H9 (cell line): ENCODE measurements around the gene CAPNS1. TPM values are rescaled to one million over a fixed set of nuclear protein-coding genes. Genes with fewer than 3 reads are reported as not detected.

Experiments used
- DNase-seq: peaks from one replicate; pipeline ENCODE4 v3.0.0-alpha.2; 2017
- H2AFZ ChIP-seq: one replicate; pipeline ENCODE4 v1.6.1; 2013; ENCODE audit warnings: mild to moderate bottlenecking, low read length, control low read depth, moderate library complexity
- H2AK5ac ChIP-seq: 2 replicates; pipeline ENCODE4 v1.6.1; 2013; ENCODE audit warnings: low read length, control low read depth, mixed read lengths; ENCODE audit not compliant: insufficient read length
- H2BK120ac ChIP-seq: one replicate; pipeline ENCODE4 v1.6.1; 2013; ENCODE audit warnings: low read depth, mild to moderate bottlenecking, low read length, control low read depth, inconsistent platforms; ENCODE audit not compliant: poor library complexity, severe bottlenecking
- H2BK12ac ChIP-seq: 2 replicates; pipeline ENCODE4 v1.6.1; 2013; ENCODE audit warnings: low read length, control low read depth, mixed read lengths, low read depth; ENCODE audit not compliant: insufficient read length
- H2BK15ac ChIP-seq: 2 replicates; pipeline ENCODE4 v1.6.1; 2013; ENCODE audit warnings: low read depth, low read length, control low read depth
- H2BK20ac ChIP-seq: one replicate; pipeline ENCODE4 v1.6.1; 2013; ENCODE audit warnings: low read depth, mild to moderate bottlenecking, low read length, control low read depth, inconsistent platforms; ENCODE audit not compliant: poor library complexity, severe bottlenecking
- H2BK5ac ChIP-seq: 2 replicates; pipeline ENCODE4 v1.6.1; 2013; ENCODE audit warnings: low read length, control low read depth, mixed read lengths; ENCODE audit not compliant: insufficient read length
- H3K14ac ChIP-seq: 2 replicates; pipeline ENCODE4 v1.6.1; 2013; ENCODE audit warnings: low read length, control low read depth; ENCODE audit not compliant: insufficient read depth
- H3K18ac ChIP-seq: 2 replicates; pipeline ENCODE4 v1.6.1; 2013; ENCODE audit warnings: low read depth, mild to moderate bottlenecking, mixed read lengths, low read length, control low read depth; ENCODE audit not compliant: insufficient read length
- H3K23ac ChIP-seq: 2 replicates; pipeline ENCODE4 v1.6.1; 2013; ENCODE audit warnings: low read length, control low read depth, mixed read lengths, low read depth; ENCODE audit not compliant: insufficient read length
- H3K23me2 ChIP-seq: 2 replicates; pipeline ENCODE4 v1.6.1; 2013; ENCODE audit warnings: low read depth, mild to moderate bottlenecking, mixed read lengths, low read length, control low read depth; ENCODE audit not compliant: insufficient read length, poor library complexity, severe bottlenecking
- H3K27ac ChIP-seq: 2 replicates; pipeline ENCODE4 v1.5.1; 2013; ENCODE audit warnings: low read length, control low read depth, mixed read lengths, low read depth; ENCODE audit not compliant: insufficient read length
- H3K27me3 ChIP-seq: 2 replicates; pipeline ENCODE4 v1.6.1; 2013; ENCODE audit warnings: low read length, control low read depth, inconsistent platforms; ENCODE audit not compliant: insufficient read depth
- H3K4ac ChIP-seq: 2 replicates; pipeline ENCODE4 v1.6.1; 2013; ENCODE audit warnings: low read depth, mild to moderate bottlenecking, control low read depth, inconsistent platforms, low read length, moderate library complexity
- H3K4me1 ChIP-seq: 2 replicates; pipeline ENCODE4 v1.6.1; 2013; ENCODE audit warnings: low read length, control low read depth, inconsistent platforms; ENCODE audit not compliant: insufficient read depth
- H3K4me2 ChIP-seq: 2 replicates; pipeline ENCODE4 v1.6.1; 2013; ENCODE audit warnings: low read length, control low read depth, mixed read lengths; ENCODE audit not compliant: insufficient read length, insufficient read depth
- H3K56ac ChIP-seq: 2 replicates; pipeline ENCODE4 v1.6.1; 2013; ENCODE audit warnings: low read depth, mild to moderate bottlenecking, mixed read lengths, low read length, control low read depth; ENCODE audit not compliant: insufficient read length
- H3K79me1 ChIP-seq: 2 replicates; pipeline ENCODE4 v1.6.1; 2013; ENCODE audit warnings: low read depth, mild to moderate bottlenecking, moderate library complexity, low read length, control low read depth, inconsistent platforms; ENCODE audit not compliant: insufficient read depth, poor library complexity, severe bottlenecking
- H3K79me2 ChIP-seq: 2 replicates; pipeline ENCODE4 v1.6.1; 2013; ENCODE audit warnings: low read length, control low read depth, inconsistent platforms; ENCODE audit not compliant: insufficient read depth
- H3K9ac ChIP-seq: 2 replicates; pipeline ENCODE4 v1.6.1; 2013; ENCODE audit warnings: low read length, control low read depth, mixed read lengths; ENCODE audit not compliant: insufficient read length; ENCODE audit errors: extremely low read depth
- H3K9me3 ChIP-seq: one replicate; pipeline ENCODE4 v1.6.1; 2013; ENCODE audit warnings: low read depth, low read length, inconsistent platforms; ENCODE audit not compliant: control insufficient read depth
- H3T11ph ChIP-seq: one replicate; pipeline ENCODE4 v1.6.1; 2013; ENCODE audit warnings: mild to moderate bottlenecking, low read length, control low read depth, inconsistent platforms
- H4K20me1 ChIP-seq: one replicate; pipeline ENCODE4 v1.6.1; 2013; ENCODE audit not compliant: control insufficient read depth, insufficient read length, insufficient read depth
- H4K5ac ChIP-seq: 2 replicates; pipeline ENCODE4 v1.6.1; 2013; ENCODE audit warnings: low read depth, mild to moderate bottlenecking, mixed read lengths, low read length, control low read depth; ENCODE audit not compliant: insufficient read length
- H4K8ac ChIP-seq: replicated peaks from 2 replicates; pipeline ENCODE4 v1.6.1; 2013; ENCODE audit warnings: low read length, control low read depth, mixed read lengths, low read depth; ENCODE audit not compliant: insufficient read length
- H4K91ac ChIP-seq: 2 replicates; pipeline ENCODE4 v1.6.1; 2013; ENCODE audit warnings: low read depth, mild to moderate bottlenecking, moderate library complexity, mixed read lengths, low read length, control low read depth; ENCODE audit not compliant: insufficient read length
- H3K27ac Mint-ChIP-seq, 3 experiments: 2 replicates in 2 of 3; 3 replicates in 1 of 3; pipeline ENCODE4 v1.8.0; 2020 to 2021; ENCODE audit warnings: mixed read lengths in 3 of 3, mild to moderate bottlenecking in 1 of 3, moderate library complexity in 1 of 3
- H3K27me3 Mint-ChIP-seq: 2 replicates; pipeline ENCODE4 v1.8.0; 2021; ENCODE audit warnings: low read depth, mild to moderate bottlenecking, moderate library complexity, mixed read lengths
- H3K36me3 Mint-ChIP-seq, 3 experiments: 2 replicates in 2 of 3; 3 replicates in 1 of 3; pipeline ENCODE4 v1.8.0; 2020 to 2021; ENCODE audit warnings: low read depth in 3 of 3, mixed read lengths in 3 of 3; ENCODE audit not compliant: insufficient read depth in 1 of 3
- H3K4me1 Mint-ChIP-seq, 2 experiments: 2 replicates each; pipeline ENCODE4 v1.8.0; 2020; ENCODE audit warnings: mixed read lengths in 2 of 2
- H3K4me3 Mint-ChIP-seq, 2 experiments: 2 replicates in 1 of 2; 3 replicates in 1 of 2; pipeline ENCODE4 v1.8.0; 2020 to 2021; ENCODE audit warnings: mild to moderate bottlenecking in 2 of 2, mixed read lengths in 2 of 2, moderate library complexity in 1 of 2
- H3K9me3 Mint-ChIP-seq, 2 experiments: 2 replicates in 1 of 2; 3 replicates in 1 of 2; pipeline ENCODE4 v1.8.0; 2020; ENCODE audit warnings: mild to moderate bottlenecking in 2 of 2, mixed read lengths in 2 of 2, moderate library complexity in 1 of 2
- WGBS: extraction: QIAGEN DNeasy Blood & Tissue Kit; methylation state at CpG from one replicate; pipeline ENCODE4 v1.1.7; 2013; ENCODE audit warnings: missing lambda C conversion rate, low lambda C conversion rate, mixed read lengths; ENCODE audit not compliant: insufficient read length; ENCODE audit errors: extremely low coverage; 5-methylcytosine and 5-hydroxymethylcytosine counted together
- total RNA-seq: library from RNA; stranded (reverse); gene quantifications from 2 replicates; pipeline ENCODE4 v1.2.1, GENCODE V29; 2021
- TF ChIP-seq, protein P1 (sequence below): fragments of 200-600 bp; sonication (generic); conservative IDR thresholded peaks from 3 replicates; pipeline ENCODE4 v1.8.0; 2021; ENCODE audit warnings: antibody characterized with exemption, mild to moderate bottlenecking

Gene CAPNS1
- total RNA-seq, 1 experiment from 2014 or later = 399 TPM

DNA sequence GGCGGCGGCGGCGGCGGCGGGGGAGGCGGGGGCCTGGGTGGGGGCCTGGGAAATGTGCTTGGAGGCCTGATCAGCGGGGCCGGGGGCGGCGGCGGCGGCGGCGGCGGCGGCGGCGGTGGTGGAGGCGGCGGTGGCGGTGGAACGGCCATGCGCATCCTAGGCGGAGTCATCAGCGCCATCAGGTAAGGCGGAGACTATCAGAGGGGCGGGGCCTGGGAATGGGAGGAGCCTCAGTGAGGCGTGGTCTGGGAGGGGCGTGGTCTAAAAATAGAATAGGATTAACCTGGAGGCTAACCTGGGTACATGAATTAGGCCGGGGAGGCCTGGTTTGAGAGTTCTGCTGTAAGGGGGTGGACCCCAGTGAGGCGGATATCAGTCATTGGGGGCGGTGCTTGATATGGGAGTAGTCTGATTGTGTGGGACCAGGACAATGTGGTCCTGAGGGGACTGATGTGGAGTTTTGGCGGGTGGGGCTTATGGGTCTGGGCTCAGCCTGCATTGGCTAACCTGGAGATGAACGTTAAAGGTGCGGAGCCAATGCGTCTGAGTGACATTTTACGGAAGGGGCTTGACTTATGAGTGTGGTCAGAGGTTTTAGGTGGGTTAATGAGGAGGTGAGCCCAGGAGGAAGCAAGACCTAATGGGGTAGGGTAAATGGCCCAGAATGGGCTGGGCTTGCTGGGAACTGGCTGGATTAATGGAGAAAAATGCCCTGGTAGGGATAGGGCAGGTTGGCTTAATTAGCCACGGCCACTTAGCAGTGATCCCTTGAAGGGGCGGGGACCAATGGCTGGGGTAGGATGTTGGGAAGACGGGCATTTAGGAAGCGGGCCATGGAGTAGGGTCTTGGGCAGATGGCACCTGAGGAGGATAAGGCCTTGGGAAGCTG lies 1.4 kb downstream of the CAPNS1 start:
- no CpG with 5 or more reads among the region's 42 CpGs for WGBS
- no peak overlapping the region for H2AFZ ChIP-seq
- H3K56ac ChIP-seq = no peak overlapping the region
- peaks cover 28 to 43% (median 42%) of the 10 kb centered on the region in 3 experiments; a peak in 6 of 7 replicates for H3K36me3 Mint-ChIP-seq
- H3K4me1 ChIP-seq = no peaks in the 10 kb centered on the region
- H4K8ac ChIP-seq = no peak overlapping the region
- H3K27ac ChIP-seq = no peak overlapping the region
- H3K9me3 ChIP-seq = no peaks in the 10 kb centered on the region
- no peak overlapping the region for H3K9ac ChIP-seq
- no peaks in the 10 kb centered on the region; a peak in 2 of 5 replicates for H3K9me3 Mint-ChIP-seq
- DNase-seq = peak; percentile 98
- H3K4me1 Mint-ChIP-seq = peaks cover 15 to 21% of the 10 kb centered on the region in 2 experiments
- H2AK5ac ChIP-seq = no peak overlapping the region
- peaks cover 4% of the 10 kb centered on the region for H3K23me2 ChIP-seq
- no peak overlapping the region for H3K14ac ChIP-seq
- H3K4me2 ChIP-seq = peak overlapping the region; percentile 81
- H3K27me3 Mint-ChIP-seq = no peaks in the 10 kb centered on the region; the same call in 1 of the 2 replicates
- no peak overlapping the region for H2BK20ac ChIP-seq
- no peaks in the 10 kb centered on the region for H3K79me1 ChIP-seq
- no peak overlapping the region for H3K23ac ChIP-seq
- H2BK12ac ChIP-seq = no peak overlapping the region
- H4K91ac ChIP-seq = no peak overlapping the region
- no peak overlapping the region for H2BK5ac ChIP-seq
- H2BK15ac ChIP-seq = no peak overlapping the region
- peak overlapping the region; percentile 89 to 97 (median 96) for H3K27ac Mint-ChIP-seq
- H3K27me3 ChIP-seq = no peaks in the 10 kb centered on the region
- no peak overlapping the region for H2BK120ac ChIP-seq
- no peak overlapping the region for H3T11ph ChIP-seq
- H3K18ac ChIP-seq = no peak overlapping the region
- H4K20me1 ChIP-seq = no peaks in the 10 kb centered on the region
- H3K4ac ChIP-seq = no peak overlapping the region
- no peaks in the 10 kb centered on the region for H3K79me2 ChIP-seq
- TF ChIP-seq, protein P1, sequence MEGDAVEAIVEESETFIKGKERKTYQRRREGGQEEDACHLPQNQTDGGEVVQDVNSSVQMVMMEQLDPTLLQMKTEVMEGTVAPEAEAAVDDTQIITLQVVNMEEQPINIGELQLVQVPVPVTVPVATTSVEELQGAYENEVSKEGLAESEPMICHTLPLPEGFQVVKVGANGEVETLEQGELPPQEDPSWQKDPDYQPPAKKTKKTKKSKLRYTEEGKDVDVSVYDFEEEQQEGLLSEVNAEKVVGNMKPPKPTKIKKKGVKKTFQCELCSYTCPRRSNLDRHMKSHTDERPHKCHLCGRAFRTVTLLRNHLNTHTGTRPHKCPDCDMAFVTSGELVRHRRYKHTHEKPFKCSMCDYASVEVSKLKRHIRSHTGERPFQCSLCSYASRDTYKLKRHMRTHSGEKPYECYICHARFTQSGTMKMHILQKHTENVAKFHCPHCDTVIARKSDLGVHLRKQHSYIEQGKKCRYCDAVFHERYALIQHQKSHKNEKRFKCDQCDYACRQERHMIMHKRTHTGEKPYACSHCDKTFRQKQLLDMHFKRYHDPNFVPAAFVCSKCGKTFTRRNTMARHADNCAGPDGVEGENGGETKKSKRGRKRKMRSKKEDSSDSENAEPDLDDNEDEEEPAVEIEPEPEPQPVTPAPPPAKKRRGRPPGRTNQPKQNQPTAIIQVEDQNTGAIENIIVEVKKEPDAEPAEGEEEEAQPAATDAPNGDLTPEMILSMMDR = no peak
- peak overlapping the region; percentile 96 to 99 for H3K4me3 Mint-ChIP-seq
- no peak overlapping the region for H4K5ac ChIP-seq
